Transverse colon (tissue), 4 donors: ENCODE measurements around the gene ACOT11. TPM values are rescaled to one million over a fixed set of nuclear protein-coding genes. Genes with fewer than 3 reads are reported as not detected.

Experiments used
- DNase-seq: peaks from one replicate; pipeline ENCODE4 v3.0.0-alpha.2; 2019
- H3K27ac ChIP-seq, 4 donors: fragments of 200-600 bp; sonication (generic); 2 replicates each; pipeline ENCODE4 v1.5.1; 2016 to 2018; ENCODE audit warnings: inconsistent platforms in 4 of 4
- H3K27me3 ChIP-seq: fragments of 200-600 bp; sonication (generic); 2 replicates; pipeline ENCODE4 v1.5.1; 2017; ENCODE audit warnings: inconsistent platforms
- H3K36me3 ChIP-seq, 4 donors: fragments of 200-600 bp; sonication (generic); 2 replicates each; pipeline ENCODE4 v1.5.1; 2017 to 2019; ENCODE audit warnings: inconsistent platforms in 4 of 4
- H3K4me1 ChIP-seq, 4 donors: fragments of 200-600 bp; sonication (generic); 2 replicates each; pipeline ENCODE4 v1.5.1; 2017 to 2020; ENCODE audit warnings: inconsistent platforms in 4 of 4
- H3K4me3 ChIP-seq, 4 donors: fragments of 200-600 bp; sonication (generic); 1 replicate in 1 of 4; 2 replicates in 3 of 4; pipeline versions ENCODE4 v1.5.1 to v1.6.1; 2017 to 2019; ENCODE audit warnings: inconsistent platforms in 4 of 4
- H3K9me3 ChIP-seq, 2 donors: fragments of 200-600 bp; sonication (generic); 2 replicates each; pipeline ENCODE4 v1.5.1; 2017 to 2019; ENCODE audit warnings: inconsistent platforms in 2 of 2
- CTCF ChIP-seq, 5 experiments: fragments of 200-600 bp in 3 of 5; fragments of 450-650 bp in 2 of 5; sonication (generic) in 3 of 5; IDR thresholded peaks; 1 replicate in 2 of 5; 2 replicates in 3 of 5; pipeline ENCODE4 v1.5.1; 2016 to 2017; ENCODE audit warnings: antibody characterized with exemption in 5 of 5, inconsistent platforms in 3 of 5, mild to moderate bottlenecking in 2 of 5, moderate library complexity in 1 of 5
- EP300 ChIP-seq: sonication (generic); formaldehyde crosslinking; IDR thresholded peaks from one replicate; pipeline ENCODE4 v1.6.1; 2017; ENCODE audit warnings: antibody characterized with exemption, low read depth
- POLR2A ChIP-seq: fragments of 450-650 bp; IDR thresholded peaks from one replicate; pipeline ENCODE4 v1.6.1; 2016; ENCODE audit warnings: antibody characterized with exemption, mild to moderate bottlenecking, moderate library complexity
- POLR2AphosphoS5 ChIP-seq, 3 donors: sonication (generic); formaldehyde crosslinking; IDR thresholded peaks; one replicate each; pipeline ENCODE4 v1.6.1; 2016; ENCODE audit warnings: antibody characterized with exemption in 3 of 3
- WGBS, 2 donors: methylation state at CpG; one replicate each; pipeline ENCODE4 v1.1.5; 2018; ENCODE audit warnings: low coverage in 1 of 2; 5-methylcytosine and 5-hydroxymethylcytosine counted together
- in situ Hi-C, 4 donors: fragments of 200-750 bp; cut with MboI; loops; one replicate each; pipeline versions ENCODE4 v1.15.0 to v1.15.1; 2017; ENCODE audit warnings: low sequenced_read_pairs in 3 of 4, low pct_ligation_motif_present in 1 of 4, low pct_unique_long_range_greater_than_20kb in 1 of 4
- intact Hi-C: fragments of 100-400 bp; cut with DNase I; formaldehyde crosslinking; loops from one replicate; pipeline ENCODE4 v1.15.1; 2023; ENCODE audit warnings: low total_unique reads
- total RNA-seq, 4 donors: library from RNA; depleted of rRNA; stranded (reverse); fragments of >200 nt; gene quantifications; one replicate each; pipeline ENCODE4 v1.1.0, GENCODE V29; 2016

Gene ACOT11
- total RNA-seq, 4 donors from 2014 or later: 70.6 to 79.7 (median 75.3) TPM

- H3K9me3 ChIP-seq: no peaks in the 10 kb centered on the region
- H3K27ac ChIP-seq: no peak overlapping the region
- WGBS, 2 donors: 94% methylated on average over 10 of the region's 10 CpGs; no CpG with 5 or more reads in 1 of the 2 donors
- intact Hi-C loops (no loop called here), in situ Hi-C loops (no loop called here)
- H3K4me3 ChIP-seq: no peak overlapping the region
- no peak for DNase-seq
- no peaks in the 10 kb centered on the region for H3K4me1 ChIP-seq
- TF ChIP-seq POLR2AphosphoS5 (IDR thresholded peaks at IDR 0.05): no peak
- TF ChIP-seq POLR2A: no peak
- no peak for TF ChIP-seq EP300
- no peak for TF ChIP-seq CTCF (IDR thresholded peaks at IDR 0.05)
- no peaks in the 10 kb centered on the region for H3K27me3 ChIP-seq
- H3K36me3 ChIP-seq: peaks cover 0 to 13% (median 6%) of the 10 kb centered on the region in 4 donors
These were observed 45.6 kb downstream of the ACOT11 start for GRCh38 chr1:54593571-54594160.

DNA sequence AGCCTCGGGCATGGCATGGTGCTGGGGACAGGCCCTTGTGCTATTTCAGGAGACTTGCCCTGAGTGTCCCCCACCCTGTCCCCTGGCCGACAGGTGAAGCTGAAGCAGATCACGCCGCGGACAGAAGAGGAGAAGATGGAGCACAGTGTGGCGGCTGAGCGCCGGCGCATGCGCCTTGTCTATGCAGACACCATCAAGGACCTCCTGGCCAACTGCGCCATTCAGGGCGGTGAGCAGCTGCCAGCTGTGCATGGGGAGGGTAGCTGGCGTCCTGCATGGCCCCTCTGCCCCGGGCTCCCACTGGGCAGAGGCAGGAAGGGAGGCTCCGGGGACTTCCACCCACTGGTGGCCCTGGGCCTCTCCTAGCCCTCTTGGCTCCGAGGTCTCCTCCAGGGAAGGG is 46.4 kb downstream of the ACOT11 start:
- no peak for TF ChIP-seq EP300
- TF ChIP-seq POLR2AphosphoS5 (IDR thresholded peaks at IDR 0.05): no peak
- TF ChIP-seq POLR2A: no peak
- no peak for TF ChIP-seq CTCF (IDR thresholded peaks at IDR 0.05)
- in situ Hi-C loops: no loop called here
- Histone ChIP-seq H3K4me3 (no peak overlapping the region), H3K27me3 (no peaks in the 10 kb centered on the region), H3K9me3 (no peaks in the 10 kb centered on the region), H3K4me1 (no peaks in the 10 kb centered on the region), H3K27ac (no peak overlapping the region), H3K36me3 (peaks cover 0 to 15% (median 6%) of the 10 kb centered on the region in 4 donors)
- WGBS, 2 donors: 91% methylated on average over 16 of the region's 16 CpGs; no CpG with 5 or more reads in 1 of the 2 donors
- no peak for DNase-seq
- intact Hi-C loops: no loop called here

DNA sequence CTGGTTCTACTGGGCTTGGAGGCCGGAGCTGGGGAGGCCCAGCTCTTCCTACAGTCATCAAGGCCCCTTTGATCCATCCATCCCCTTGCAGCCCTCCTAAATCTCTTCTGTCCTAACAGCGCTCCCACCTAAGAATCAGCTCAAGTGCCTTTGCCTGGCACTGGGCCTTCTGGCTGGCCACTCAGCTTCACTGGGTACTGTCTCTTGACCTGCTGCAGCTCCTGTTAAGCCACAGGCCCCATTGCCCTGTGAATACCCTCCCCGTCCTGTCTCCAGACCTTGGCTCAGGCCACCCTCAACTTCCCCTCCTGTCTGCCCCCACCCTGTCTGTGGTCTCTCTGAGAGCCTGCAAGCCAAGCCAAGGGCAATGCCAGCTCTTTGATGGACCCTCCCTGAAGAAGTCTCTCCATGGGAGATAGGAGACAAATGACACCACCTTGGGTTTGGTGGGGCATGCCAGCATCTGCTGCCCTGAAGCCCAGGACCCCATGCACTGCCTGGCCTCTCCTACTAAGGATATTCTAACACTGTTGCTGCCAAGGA is 48.0 kb downstream of the ACOT11 start:
- peaks cover 0 to 17% (median 6%) of the 10 kb centered on the region in 4 donors for H3K36me3 ChIP-seq
- H3K4me3 ChIP-seq: no peak overlapping the region
- H3K27me3 ChIP-seq: no peaks in the 10 kb centered on the region
- DNase-seq: no peak
- WGBS, 2 donors: 97% methylated on average over 3 of the region's 3 CpGs; no CpG with 5 or more reads in 1 of the 2 donors
- in situ Hi-C loops (no loop called here), intact Hi-C loops (no loop called here)
- no peak overlapping the region for H3K27ac ChIP-seq
- H3K9me3 ChIP-seq: no peaks in the 10 kb centered on the region
- H3K4me1 ChIP-seq: no peaks in the 10 kb centered on the region
- TF ChIP-seq POLR2AphosphoS5 (IDR thresholded peaks at IDR 0.05): no peak
- no peak for TF ChIP-seq EP300
- TF ChIP-seq POLR2A: no peak
- no peak for TF ChIP-seq CTCF (IDR thresholded peaks at IDR 0.05)

DNA sequence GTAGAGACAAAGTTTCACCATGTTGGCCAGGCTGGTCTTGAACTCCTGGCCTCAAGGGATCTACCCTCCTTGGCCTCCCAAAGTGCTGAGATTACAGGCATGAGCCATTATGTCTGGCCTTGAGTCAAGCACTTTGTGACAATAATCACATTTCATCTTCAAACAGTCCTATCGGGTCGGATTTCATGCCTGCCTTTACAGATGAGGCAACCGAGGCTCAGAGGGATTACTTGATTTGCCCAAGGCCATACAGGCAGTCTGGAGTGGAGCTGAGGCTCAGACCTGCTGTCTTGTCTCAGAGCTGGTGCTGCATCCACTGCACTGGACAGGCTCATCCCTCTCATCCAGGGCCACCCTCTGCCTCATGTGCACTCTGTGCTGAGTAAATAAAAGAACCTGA is 48.7 kb downstream of the ACOT11 start:
- intact Hi-C loops: no loop called here
- no peak for DNase-seq
- Histone ChIP-seq H3K4me3 (no peak overlapping the region), H3K36me3 (peaks cover 0 to 17% (median 6%) of the 10 kb centered on the region in 4 donors), H3K9me3 (no peaks in the 10 kb centered on the region), H3K27ac (no peak overlapping the region), H3K27me3 (no peaks in the 10 kb centered on the region), H3K4me1 (no peaks in the 10 kb centered on the region)
- 80 to 84% methylated on average over 1 to 3 of the region's 3 CpGs for WGBS, 2 donors
- in situ Hi-C loops: no loop called here
- TF ChIP-seq EP300: no peak
- TF ChIP-seq POLR2AphosphoS5 (IDR thresholded peaks at IDR 0.05): no peak
- no peak for TF ChIP-seq CTCF (IDR thresholded peaks at IDR 0.05)
- no peak for TF ChIP-seq POLR2A
